ENCODE measurements around the gene PHAF1.
A peak's percentile ranks its signal among the peaks of the same experiment; 100 is the strongest.

PHAF1 gene

DNA sequence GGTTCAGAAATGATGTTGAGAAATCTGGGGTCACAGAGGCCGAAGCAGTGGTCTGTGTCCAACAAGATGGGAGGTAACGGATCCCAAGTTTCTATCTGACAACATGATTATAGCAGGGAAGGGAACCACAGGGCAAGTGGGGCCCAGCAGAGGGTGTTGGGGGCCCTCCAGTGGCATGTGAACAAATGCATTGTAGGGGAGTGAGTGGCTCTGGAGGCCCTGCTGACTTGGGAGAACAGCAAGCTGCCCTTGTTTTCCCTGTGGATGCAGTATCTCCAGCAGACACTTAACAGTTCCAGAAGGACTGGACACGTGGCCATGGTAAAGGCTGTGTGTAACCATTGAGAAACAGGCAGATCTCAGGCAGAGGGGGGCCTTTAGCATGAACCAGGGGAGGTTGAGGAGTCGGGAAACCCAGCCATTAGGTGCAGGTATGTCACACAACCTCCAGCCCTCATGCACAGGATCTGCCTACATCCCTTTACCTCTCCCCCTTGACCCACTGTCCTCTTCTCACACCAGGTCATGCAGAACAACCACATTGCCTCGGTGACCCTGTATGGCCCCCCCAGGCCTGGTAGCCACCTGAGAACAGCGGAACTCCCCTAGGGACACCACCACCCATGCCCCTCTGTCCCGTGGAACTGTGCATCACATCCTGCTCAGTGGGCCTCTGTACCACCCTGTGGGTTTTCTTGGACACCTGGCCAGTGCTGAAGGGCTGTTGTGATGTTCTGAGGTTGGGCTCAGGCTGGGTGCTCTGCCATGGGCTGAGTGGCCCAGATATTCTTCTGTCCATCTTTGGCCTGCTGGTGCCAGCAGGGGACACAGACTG, 37.0 kb downstream of the PHAF1 start:
- Histone ChIP-seq H3K4me3 (ENCODE audit: low read length in 2 of 2) (no peak overlapping the region), H3K27me3 (ENCODE audit: control insufficient read depth in 1 of 2, insufficient read depth in 2 of 2, low read length in 2 of 2) (no peaks in the 10 kb centered on the region), H3K27ac (ENCODE audit: low read length) (no peak overlapping the region), H3K9me3 (ENCODE audit: control insufficient read depth in 2 of 2, low read length in 2 of 2) (no peaks in the 10 kb centered on the region), H3K4me1 (ENCODE audit: control insufficient read depth, insufficient read depth, low read length) (peaks cover 10% of the 10 kb centered on the region), H3K9ac (ENCODE audit: low read length in 2 of 2) (no peak overlapping the region), H3K36me3 (ENCODE audit: control insufficient read depth in 2 of 2, insufficient read depth in 2 of 2, low read length in 2 of 2) (peaks cover 30 to 59% of the 10 kb centered on the region in 2 donors)

DNA sequence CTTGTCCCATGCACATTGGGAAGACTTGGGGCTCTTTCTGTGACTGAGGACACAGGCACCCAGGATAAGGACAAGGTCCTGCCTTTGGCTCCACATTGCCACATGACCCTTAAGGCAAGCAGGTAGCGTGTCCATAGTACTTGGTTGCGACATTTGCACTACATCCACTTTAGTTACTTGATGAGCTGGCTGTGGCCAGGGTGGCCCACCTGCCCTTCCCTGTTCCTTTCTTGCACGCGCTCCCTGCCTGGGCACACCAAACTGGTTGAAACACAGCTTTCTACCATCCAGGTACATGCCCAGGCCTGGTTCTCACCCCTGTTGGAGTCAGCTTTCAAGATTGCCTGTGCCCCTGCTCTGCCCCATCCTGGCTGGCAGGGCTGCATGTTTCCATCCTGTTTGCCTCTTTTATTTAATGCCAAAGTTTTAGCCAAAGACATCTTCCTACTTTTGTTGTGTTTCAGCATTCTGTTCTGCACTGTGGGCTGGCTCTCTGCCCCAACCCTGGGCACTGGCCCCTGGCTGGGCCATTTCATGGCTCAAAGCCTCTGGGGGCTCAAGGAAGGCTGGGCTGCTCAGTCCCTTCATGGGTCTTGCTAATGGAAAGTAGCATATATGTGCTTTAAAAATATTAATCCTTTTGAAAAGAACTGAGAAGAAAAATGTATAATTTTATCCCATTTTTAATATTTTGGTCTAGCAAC, 37.8 kb downstream of the PHAF1 start:
- H3K27me3 ChIP-seq (ENCODE audit: control insufficient read depth in 1 of 2, insufficient read depth in 2 of 2, low read length in 2 of 2), result no peaks in the 10 kb centered on the region
- no peak overlapping the region for H3K9ac ChIP-seq (ENCODE audit: low read length in 2 of 2)
- H3K36me3 ChIP-seq (ENCODE audit: control insufficient read depth in 2 of 2, insufficient read depth in 2 of 2, low read length in 2 of 2), result peaks cover 27 to 52% of the 10 kb centered on the region in 2 donors
- peaks cover 10% of the 10 kb centered on the region for H3K4me1 ChIP-seq (ENCODE audit: control insufficient read depth, insufficient read depth, low read length)
- H3K9me3 ChIP-seq (ENCODE audit: control insufficient read depth in 2 of 2, low read length in 2 of 2), result no peaks in the 10 kb centered on the region
- no peak overlapping the region for H3K4me3 ChIP-seq (ENCODE audit: low read length in 2 of 2)
- H3K27ac ChIP-seq (ENCODE audit: low read length), result no peak overlapping the region

DNA sequence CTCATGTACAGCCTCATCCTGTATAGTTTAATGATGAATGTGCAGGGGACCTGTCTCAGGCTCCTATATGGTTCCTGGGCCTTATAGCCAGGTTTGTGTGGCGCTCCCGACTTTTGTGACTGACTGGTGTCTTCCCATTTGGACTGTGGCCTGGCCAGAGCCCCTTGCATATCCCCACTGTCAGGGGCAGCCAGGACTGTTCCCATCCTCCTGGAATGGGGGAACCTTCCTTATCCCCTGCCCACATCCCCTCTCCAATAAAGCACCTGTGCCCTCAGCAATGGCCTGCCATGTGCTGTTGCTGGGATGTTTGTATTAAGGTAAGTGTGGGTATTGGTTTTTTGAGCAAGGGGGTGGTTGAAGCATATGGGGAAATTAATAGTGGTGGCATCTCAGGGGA, 38.5 kb downstream of the PHAF1 start:
- Histone ChIP-seq H3K27ac (ENCODE audit: low read length) (no peak overlapping the region), H3K9me3 (ENCODE audit: control insufficient read depth in 2 of 2, low read length in 2 of 2) (no peaks in the 10 kb centered on the region), H3K4me1 (ENCODE audit: control insufficient read depth, insufficient read depth, low read length) (peaks cover 10% of the 10 kb centered on the region), H3K27me3 (ENCODE audit: control insufficient read depth in 1 of 2, insufficient read depth in 2 of 2, low read length in 2 of 2) (peaks cover 0 to 2% of the 10 kb centered on the region in 2 donors), H3K4me3 (ENCODE audit: low read length in 2 of 2) (no peak overlapping the region), H3K9ac (ENCODE audit: low read length in 2 of 2) (no peak overlapping the region), H3K36me3 (ENCODE audit: control insufficient read depth in 2 of 2, insufficient read depth in 2 of 2, low read length in 2 of 2) (peaks cover 27 to 48% of the 10 kb centered on the region in 2 donors)

DNA sequence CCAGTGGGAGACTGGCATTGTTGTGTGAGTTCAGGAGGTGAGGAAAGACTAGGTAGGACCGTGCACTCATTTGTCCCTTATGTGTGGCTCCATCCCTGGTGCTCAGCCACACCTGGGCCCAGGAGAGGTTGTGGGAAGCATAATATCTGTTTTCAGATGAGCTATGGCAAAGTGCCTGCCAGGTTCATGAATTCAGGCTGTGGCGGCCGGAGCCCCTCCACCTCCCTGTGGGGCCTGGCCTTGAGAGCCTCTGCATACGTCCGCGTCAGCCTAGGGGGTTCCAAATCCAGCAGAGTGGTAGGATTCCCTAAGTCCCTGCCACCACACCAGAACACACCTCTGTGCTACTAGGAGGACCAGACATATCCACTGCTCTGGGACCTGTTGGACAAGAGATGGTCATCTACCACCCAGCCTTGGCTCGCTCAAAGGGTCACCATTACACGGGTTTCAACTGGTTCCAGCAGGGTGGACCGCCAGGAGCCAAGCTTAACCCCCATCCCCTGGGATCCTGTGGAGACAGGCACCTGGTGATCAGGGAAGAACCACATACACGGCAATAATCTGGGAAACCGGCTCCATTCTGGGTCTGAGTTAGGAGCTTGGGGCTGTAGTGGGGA, 39.0 kb downstream of the PHAF1 start:
- Histone ChIP-seq H3K4me3 (ENCODE audit: low read length in 2 of 2) (no peak overlapping the region), H3K27ac (ENCODE audit: low read length) (no peak overlapping the region), H3K4me1 (ENCODE audit: control insufficient read depth, insufficient read depth, low read length) (peaks cover 10% of the 10 kb centered on the region), H3K9me3 (ENCODE audit: control insufficient read depth in 2 of 2, low read length in 2 of 2) (no peaks in the 10 kb centered on the region), H3K27me3 (ENCODE audit: control insufficient read depth in 1 of 2, insufficient read depth in 2 of 2, low read length in 2 of 2) (peaks cover 0 to 2% of the 10 kb centered on the region in 2 donors), H3K9ac (ENCODE audit: low read length in 2 of 2) (no peak overlapping the region), H3K36me3 (ENCODE audit: control insufficient read depth in 2 of 2, insufficient read depth in 2 of 2, low read length in 2 of 2) (peaks cover 27 to 44% of the 10 kb centered on the region in 2 donors)

DNA sequence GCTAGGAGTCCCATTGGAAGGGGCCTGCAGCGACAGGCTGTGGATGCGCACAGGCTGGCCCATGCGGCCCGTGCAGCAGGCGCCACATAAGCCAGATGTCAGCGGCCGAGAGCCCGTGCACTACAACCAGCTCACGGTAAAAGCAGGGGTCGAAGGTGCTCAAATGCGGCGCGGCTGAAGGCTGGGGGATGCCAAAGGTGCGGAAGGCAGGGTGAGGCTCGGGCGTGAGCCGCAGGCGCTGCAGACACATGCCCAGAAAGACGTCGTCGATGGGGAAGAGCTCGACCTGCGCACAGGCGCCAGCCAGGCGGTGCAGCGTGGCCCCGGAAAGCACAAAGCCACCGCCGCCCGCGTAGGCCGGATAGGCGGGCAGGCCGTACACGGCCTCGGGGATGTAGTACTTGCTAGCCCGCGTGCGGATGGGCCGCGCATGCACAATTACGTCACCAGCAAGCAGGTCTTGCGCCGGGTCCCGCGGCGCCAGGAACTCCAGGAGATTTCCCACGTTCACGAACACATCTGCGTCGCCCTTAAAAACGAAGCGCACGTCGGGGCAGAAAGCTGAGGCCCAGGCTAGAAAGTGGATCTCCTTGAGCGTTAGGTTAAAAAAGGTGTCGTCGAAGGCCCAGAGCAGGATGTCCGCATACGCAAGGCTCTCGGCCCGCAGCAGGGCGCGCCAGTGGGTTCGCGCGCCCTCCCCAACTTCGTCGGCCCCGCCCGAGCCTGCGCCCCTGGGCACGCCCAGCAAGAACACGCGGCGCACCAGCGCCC, 39.7 kb downstream of the PHAF1 start:
- Histone ChIP-seq H3K27me3 (ENCODE audit: control insufficient read depth in 1 of 2, insufficient read depth in 2 of 2, low read length in 2 of 2) (peaks cover 2 to 9% of the 10 kb centered on the region in 2 donors), H3K9ac (ENCODE audit: low read length in 2 of 2) (no peak overlapping the region), H3K27ac (ENCODE audit: low read length) (no peak overlapping the region), H3K4me1 (ENCODE audit: control insufficient read depth, insufficient read depth, low read length) (peaks cover 13% of the 10 kb centered on the region), H3K9me3 (ENCODE audit: control insufficient read depth in 2 of 2, low read length in 2 of 2) (no peaks in the 10 kb centered on the region), H3K4me3 (ENCODE audit: low read length in 2 of 2) (peak overlapping the region in 1 of 2 donors; percentile 77), H3K36me3 (ENCODE audit: control insufficient read depth in 2 of 2, insufficient read depth in 2 of 2, low read length in 2 of 2) (peaks cover 22 to 38% of the 10 kb centered on the region in 2 donors)

DNA sequence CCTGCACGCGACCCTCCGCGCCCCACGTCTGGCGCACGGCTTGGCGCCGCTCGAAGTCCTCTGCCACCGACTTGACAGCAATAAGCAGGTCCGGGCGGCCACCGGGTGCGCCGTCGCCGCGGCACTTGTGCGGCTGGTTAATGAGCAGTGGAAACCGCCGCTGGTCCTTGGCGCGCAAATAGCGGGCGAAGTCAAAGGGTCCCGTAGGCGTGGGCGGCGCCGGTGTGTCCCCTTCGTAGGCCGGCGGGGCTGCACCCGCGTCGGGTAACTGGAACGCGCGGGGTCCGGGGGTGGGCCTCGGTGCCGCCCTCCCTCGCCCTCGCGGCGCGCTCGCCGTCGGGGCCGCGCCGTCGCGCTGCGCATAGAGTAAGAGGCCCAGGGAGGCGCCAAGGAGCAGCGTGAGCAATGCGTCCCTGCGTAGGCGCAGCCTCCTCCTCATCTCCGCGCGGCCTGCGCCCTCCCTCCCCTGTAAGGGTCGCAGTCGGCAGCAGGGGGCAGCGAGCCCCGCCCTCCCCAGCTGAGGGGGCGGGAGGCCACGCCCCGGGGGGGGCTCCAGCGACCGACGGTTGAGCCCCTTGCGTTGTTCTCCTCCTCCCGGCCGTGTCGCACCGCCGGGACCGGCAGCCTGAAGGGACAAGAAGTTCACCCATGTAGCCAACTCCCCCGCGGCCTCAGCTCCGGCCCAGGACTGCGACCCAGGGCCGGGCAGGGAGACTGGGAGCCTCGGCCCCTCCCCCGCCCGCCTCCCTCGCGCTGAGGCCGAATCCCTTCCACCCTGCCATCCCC, 40.5 kb downstream of the PHAF1 start:
- Histone ChIP-seq H3K4me3 (ENCODE audit: low read length in 2 of 2) (peak overlapping the region; percentile 59 to 77), H3K9me3 (ENCODE audit: control insufficient read depth in 2 of 2, low read length in 2 of 2) (no peaks in the 10 kb centered on the region), H3K4me1 (ENCODE audit: control insufficient read depth, insufficient read depth, low read length) (peaks cover 20% of the 10 kb centered on the region), H3K27ac (ENCODE audit: low read length) (peak overlapping the region; percentile 81), H3K27me3 (ENCODE audit: control insufficient read depth in 1 of 2, insufficient read depth in 2 of 2, low read length in 2 of 2) (peaks cover 2 to 14% of the 10 kb centered on the region in 2 donors), H3K9ac (ENCODE audit: low read length in 2 of 2) (peak overlapping the region; percentile 59 to 76), H3K36me3 (ENCODE audit: control insufficient read depth in 2 of 2, insufficient read depth in 2 of 2, low read length in 2 of 2) (peaks cover 15 to 30% of the 10 kb centered on the region in 2 donors)

DNA sequence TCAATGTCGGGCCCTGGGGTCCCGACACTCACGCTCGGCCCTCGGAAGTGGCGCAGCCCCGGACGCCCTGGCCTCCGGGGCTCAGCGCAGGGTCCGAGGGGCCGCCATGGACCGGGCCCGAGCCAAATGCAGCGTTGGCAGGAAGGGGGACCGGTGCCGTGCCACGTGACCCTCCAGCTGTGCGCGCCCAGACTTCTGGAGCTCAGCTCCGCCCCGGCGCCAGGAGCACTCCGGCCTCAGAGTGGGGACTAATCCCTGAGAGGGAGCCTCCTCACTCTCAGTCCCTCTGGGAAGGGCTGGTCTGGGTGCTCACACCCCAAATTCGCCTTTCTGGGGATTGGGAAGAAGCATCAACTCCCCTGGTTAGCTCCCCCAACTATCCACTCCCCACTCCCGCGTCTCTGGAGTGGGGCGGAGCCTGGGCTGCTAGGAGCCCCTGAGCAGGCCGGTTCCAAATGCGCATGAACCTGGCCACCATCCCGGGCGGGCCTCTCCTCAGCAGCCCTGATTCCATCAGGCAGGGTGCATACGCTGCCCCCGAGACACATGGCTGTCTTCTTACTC, 41.2 kb downstream of the PHAF1 start, which contains the start of gene B3GNT9:
B3GNT9 (minus strand) TSS at position 166 of the 564 bp plus-strand sequence. CDS start 513 bp downstream, outside the sequence.
- H3K27me3 ChIP-seq (ENCODE audit: control insufficient read depth in 1 of 2, insufficient read depth in 2 of 2, low read length in 2 of 2), result peaks cover 2 to 17% of the 10 kb centered on the region in 2 donors
- H3K9ac ChIP-seq (ENCODE audit: low read length in 2 of 2), result peak within 1 kb of the TSS; percentile 59 to 76

DNA sequence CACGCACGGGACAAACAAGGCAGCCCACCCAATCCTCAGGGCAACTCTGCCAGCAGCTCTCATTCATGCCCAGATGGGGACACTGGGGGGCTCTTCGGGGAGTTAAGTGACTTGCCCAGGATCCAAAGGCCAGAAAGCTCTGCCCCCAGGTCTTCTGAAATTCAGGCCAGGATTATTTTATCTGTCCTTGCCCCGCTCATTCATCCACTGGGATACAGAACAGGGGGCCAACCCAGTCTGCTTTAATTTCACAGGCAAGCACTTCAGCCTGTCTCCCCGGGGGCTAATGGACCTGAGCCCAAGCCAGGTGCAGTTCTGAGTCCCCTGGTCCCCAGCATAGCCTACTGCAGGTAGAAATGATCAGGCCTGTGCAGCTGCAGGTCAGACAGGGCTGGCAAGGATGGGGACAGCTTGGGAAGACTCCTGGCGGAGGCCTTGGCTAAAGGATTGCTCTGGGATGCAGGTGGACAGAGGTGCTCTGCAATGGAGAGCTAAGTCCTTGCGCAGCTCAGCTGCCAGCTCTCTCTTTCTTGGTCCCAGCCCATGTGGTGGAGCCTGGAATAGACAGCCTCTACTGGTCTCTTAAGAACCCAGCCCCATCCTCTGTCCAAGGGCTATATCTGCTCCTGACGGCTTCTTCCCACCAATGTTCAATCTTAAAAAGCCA, 41.8 kb downstream of the PHAF1 start:
- peaks cover 27% of the 10 kb centered on the region for H3K4me1 ChIP-seq (ENCODE audit: control insufficient read depth, insufficient read depth, low read length)
- H3K36me3 ChIP-seq (ENCODE audit: control insufficient read depth in 2 of 2, insufficient read depth in 2 of 2, low read length in 2 of 2), result peaks cover 8 to 18% of the 10 kb centered on the region in 2 donors
- peak overlapping the region; percentile 59 to 77 for H3K4me3 ChIP-seq (ENCODE audit: low read length in 2 of 2)
- H3K27me3 ChIP-seq (ENCODE audit: control insufficient read depth in 1 of 2, insufficient read depth in 2 of 2, low read length in 2 of 2), result peaks cover 2 to 17% of the 10 kb centered on the region in 2 donors
- H3K27ac ChIP-seq (ENCODE audit: low read length), result peak overlapping the region; percentile 81
- H3K9ac ChIP-seq (ENCODE audit: low read length in 2 of 2), result peak overlapping the region; percentile 15 to 21
- H3K9me3 ChIP-seq (ENCODE audit: control insufficient read depth in 2 of 2, low read length in 2 of 2), result no peaks in the 10 kb centered on the region

More for the DNA sequence above, 41.2 kb downstream of the PHAF1 start, which contains the start of gene B3GNT9:
- Histone ChIP-seq H3K36me3 (ENCODE audit: control insufficient read depth in 2 of 2, insufficient read depth in 2 of 2, low read length in 2 of 2) (peaks cover 13 to 24% of the 10 kb centered on the region in 2 donors), H3K27ac (ENCODE audit: low read length) (peak within 1 kb of the TSS; percentile 81), H3K9me3 (ENCODE audit: control insufficient read depth in 2 of 2, low read length in 2 of 2) (no peaks in the 10 kb centered on the region), H3K4me3 (ENCODE audit: low read length in 2 of 2) (peak within 1 kb of the TSS; percentile 59 to 77), H3K4me1 (ENCODE audit: control insufficient read depth, insufficient read depth, low read length) (peaks cover 26% of the 10 kb centered on the region)
